Effector CD4-positive, alpha-beta T cell (primary cell): ENCODE results near the gene BMP8B.
A peak's percentile ranks its signal among the peaks of the same experiment; 100 is the strongest.

Experiments
- DNase-seq: peaks from one replicate; pipeline ENCODE4 v3.0.0-alpha.2; 2020

The BMP8B gene

DNA sequence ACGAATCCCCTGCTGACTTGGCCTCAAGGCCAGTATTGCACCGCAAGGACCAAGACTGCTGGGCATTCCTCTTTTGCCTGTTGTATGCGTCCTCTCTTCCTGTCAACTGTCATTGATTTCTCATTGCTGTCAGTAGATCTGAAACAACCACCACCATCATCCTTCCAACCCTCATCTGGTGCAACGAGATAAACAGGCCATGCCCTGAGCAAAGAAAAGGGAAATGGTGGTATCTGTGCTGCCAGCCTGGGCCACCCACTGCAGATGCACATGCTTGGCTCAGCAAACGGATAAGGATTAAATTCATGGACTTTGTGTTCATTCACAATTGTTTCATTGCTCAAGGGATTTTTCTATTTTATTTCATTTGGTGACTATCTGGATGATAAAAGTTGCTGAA is 31.2 kb downstream of the BMP8B start:
- DNase-seq, result no peak

DNA sequence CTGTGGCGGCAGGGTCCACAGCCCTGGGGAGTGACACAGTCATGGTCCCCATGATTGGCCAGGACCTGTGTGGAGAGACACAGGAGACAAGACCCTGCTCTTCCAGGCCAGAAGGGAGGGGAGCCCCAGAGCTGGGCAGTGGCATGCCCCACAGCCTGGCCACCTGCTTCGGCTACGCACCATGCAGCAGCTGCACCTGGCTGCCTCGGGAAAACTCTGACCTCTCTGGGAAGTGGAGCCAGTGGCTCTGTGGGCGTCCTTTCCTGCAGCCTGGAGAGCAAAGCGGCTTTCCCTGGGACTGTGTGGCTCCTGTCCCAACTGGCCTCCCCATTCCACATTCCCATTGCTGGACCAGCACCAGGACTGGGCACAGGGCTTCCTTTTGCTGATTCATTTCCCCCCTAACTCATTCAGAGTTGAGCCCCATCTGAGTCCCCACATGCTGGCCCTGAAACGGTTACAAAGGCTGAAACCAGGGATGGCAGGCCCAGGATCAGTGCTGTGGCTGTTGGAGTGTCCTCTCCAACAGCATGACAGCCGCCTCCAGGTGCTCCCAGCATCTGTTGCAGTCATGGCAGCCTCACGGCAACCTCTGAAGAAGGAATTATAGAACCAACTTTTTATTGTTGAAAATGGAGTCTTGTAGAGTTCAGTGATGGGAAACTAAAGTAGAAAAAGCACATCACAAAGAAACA is 32.6 kb downstream of the BMP8B start:
- no peak for DNase-seq

DNA sequence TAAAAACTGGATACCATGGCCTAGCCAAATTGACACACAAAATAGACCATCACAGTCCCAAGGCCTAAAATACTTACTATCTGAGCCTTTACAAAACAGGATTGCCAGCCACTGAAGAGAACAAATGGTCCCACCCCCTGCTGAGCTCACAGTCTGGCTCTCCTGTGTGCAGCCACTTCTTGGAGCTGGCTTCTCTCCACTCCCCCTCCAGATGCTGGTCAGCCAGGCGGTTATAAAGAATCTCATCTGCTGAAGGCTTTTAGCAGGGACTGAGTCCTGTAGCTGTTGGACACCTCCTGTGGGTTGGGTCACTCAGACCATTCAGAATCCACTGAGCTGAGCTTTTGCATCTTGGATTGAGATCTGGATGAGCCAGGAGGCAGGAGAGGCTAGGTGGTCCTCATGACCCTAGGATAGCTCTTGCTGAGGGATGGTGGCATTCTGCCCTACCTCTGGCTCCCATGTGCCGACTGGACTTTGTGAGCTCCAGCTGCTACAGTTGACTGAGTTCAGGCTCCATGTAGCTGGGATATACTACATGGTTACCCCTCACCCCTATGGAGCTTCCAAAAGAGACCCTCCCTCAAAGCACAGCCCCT is 33.7 kb downstream of the BMP8B start:
- no peak for DNase-seq

DNA sequence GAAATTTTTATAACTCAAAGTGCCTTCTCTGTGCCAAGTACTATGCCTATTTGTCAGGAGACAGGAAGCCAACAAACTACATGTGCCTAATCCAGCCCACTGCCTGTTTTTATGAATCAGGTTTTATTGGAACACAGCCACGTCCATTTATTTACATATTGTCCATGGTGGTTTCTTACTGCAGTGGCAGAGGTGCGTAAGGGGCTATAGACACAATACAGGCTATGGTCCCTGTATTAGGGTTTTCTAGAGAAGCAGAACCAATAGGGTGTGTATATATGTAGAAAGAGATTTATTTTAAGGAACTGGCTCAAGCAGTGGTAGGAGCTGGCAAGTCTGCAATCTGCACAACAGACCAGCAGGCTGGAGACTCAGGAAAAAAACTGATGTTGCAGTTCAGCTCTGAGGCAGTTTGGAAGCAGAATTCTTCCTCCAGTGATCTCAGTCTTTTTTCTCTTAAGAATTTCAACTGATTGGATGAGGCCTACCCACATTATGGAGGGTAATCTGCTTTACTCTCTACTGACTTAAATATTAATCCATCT is 34.6 kb downstream of the BMP8B start:
- DNase-seq, result no peak

DNA sequence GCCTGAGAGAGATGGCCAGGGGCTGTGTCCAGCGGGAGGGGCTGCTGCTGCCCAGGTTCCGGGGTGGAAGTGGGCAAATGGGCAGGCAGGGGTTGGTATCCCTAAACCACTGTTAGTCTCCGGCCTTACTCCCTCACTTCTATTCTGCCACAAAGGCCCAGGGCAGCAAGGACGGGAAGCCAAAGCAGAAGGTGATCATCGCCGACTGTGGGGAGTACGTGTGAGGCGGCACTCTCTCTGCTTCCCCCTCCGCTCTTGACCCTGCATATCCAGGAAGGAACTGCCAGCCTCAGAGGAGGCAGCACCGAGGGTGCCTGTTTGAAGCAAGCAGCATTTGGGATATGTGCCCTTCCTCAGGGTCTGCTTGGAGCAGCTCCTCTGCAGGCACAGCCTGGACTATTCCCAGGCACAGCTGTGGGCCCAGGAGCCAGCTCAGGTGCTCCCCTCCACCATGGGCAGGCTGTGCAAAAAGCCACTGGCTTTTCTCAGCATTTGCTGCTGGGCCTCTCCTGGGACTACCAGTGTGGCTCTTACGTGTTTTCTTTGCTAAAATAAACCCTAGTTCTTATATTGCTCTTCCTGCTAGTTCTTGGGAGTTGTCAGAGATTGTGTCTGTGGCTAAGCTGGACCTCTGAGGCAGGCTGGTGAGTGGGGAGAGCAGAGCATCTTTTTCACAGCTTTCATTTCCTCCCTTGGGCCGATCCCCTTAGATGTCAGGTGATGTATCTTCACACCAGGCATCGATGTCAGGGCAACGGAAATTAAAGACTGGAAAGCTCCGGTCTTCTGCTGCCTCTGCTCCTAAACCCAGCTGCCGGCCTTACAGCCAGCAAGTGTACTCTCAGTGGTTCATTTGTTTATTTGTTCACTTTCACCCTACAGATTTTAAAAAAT is 35.3 kb downstream of the BMP8B start:
- DNase-seq, result no peak

DNA sequence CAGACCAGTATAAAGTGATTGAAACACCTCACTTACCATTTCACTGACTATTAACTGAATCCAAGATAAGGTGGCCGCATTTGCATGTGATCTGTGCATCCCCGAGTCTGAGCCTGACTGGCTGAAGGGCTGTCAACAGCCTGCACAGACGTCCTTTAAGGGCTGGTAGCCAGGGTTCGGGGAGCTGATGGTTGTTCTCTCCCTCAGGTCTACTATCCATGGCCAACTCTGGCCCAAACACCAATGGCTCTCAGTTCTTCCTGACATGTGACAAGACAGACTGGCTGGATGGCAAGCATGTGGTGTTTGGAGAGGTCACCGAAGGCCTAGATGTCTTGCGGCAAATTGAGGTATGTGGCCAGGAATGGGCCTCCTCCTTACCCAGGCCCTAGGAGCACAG is 36.0 kb downstream of the BMP8B start:
- DNase-seq, result no peak

DNA sequence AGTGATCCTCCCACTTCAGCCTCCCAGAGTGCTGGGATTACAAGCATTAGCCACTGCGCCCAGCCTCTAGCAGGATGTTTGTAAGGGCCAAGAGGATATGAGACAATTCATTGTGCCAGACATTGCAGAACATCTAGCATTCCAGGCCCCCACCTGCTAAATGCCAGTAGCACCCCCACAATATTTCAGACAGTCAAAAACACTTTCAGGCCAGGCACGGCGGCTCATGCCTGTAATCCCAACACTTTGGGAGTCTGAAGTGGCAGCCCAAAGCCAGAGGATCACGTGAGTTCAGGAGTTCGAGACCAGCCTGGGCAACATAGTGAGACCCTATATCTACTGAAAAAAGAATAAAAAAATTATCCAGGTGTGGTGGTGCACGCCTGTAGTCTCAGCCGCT is 37.1 kb downstream of the BMP8B start:
- DNase-seq, result no peak

DNA sequence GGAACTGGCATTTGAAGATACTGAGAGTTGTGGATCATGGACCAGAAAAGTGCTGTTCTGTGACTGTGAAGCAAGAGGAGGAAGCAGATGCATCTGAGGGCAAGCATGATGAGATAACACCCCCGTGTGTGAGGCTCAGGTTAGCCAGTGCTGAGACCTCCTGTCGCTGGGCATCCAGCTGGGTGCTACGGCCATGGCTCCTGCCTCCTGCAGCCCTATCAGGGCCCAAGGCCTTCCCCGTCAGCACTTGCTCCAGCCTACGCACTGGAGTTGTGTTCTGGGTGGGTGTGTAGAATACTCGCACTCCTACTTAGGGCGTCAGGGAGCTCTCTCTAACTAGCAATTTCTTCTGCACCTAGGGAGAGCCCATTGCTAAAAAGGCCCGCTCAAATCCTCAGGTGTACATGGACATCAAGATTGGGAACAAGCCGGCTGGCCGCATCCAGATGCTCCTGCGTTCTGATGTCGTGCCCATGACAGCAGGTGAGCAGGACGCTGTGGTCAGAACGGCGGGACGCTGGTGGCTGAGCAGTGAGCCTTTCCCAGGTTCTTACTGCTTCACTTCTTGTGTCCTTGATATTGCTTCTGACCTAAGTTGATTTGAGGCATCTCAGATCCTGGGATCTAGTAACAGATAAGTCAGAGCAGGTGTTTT is 43.5 kb downstream of the BMP8B start:
- no peak for DNase-seq

DNA sequence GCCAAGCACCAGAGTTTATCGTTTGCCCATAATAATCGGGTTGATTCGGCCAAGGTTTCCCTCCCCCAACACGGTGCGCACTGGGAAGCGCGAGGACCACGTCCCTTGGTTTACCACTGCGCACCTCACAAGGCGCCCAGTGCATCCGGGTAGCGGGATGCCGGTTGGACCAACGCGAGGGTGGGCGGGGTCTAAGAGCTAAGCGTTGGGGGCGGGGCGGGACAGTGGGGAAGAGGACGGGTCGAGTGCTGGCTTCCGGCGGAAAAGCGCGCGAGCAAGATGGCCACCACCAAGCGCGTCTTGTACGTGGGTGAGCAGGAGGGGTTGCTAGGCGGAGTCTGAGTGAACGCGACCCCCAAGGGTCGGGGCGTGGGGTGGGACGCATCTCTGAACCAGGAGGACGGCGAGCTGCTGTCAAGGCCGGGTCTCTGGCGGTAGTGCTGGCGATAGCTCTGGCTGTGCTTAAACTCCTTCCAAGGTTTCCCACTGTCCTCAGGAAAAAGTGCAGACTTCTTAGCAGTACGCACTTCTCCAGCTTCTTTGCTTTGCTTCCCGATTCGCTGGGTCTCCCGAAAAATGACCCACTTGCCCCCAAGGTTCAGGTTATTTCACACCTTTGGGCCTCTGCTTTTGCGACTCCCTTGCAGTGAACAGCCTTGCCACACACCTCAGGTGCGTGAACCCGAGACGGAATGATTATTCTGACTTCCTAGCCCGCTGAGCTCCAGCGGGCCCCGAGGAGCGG is 49.9 kb downstream of the BMP8B start, which contains the start of gene PPIE:
PPIE (plus strand) TSS at position 261 of the 745 bp plus-strand sequence; CDS start at position 280, 19 bp downstream.
- peak; percentile 79 for DNase-seq

DNA sequence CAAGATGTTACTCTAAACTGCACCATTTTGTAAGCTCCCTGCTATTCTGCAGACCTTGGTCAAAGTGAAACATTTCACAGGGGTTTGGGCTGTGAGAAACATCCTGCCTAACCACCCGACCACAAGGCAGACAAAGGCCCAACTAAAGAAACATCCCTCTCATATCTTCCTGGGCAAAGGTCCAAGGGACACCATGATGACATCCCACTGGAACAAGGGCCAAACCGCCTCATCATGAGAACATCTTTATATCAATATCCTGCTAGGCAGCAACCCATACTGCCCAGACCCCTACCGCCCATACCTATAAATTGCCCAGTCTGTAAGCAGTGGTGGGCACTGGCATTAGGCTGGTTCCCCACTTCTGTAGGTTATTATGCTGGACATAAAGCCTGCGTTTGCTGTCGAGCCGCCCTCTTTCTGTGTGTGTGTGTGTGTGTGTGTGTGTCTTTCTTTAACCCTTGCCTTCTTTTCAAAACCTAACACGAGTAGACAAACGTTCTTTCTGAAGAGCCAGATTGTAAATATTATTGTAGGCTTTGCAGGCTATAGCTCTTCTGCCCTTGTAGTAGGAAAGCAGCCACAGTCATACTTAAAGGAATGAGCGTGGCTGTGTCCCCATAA is 51.0 kb downstream of the BMP8B start:
- no peak for DNase-seq

DNA sequence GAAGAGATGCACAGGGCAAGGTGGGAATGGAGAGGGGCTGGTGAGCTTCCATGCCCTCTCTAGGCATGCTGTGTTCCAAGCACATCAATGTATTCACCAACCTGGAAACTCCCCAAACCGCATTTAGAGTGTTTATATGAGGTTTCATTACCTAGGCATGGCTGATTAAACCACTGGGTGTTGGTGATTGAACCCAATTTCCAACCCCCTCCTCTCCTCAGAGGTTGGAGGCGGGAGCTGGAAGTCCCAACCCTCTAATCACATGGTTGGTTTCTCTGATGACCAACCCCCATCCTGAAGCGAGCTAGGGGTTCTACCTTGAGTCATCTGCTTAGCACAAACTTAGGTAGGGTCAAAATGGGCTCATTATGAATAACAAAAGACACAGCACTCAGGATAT is 52.9 kb downstream of the BMP8B start:
- DNase-seq, result no peak

DNA sequence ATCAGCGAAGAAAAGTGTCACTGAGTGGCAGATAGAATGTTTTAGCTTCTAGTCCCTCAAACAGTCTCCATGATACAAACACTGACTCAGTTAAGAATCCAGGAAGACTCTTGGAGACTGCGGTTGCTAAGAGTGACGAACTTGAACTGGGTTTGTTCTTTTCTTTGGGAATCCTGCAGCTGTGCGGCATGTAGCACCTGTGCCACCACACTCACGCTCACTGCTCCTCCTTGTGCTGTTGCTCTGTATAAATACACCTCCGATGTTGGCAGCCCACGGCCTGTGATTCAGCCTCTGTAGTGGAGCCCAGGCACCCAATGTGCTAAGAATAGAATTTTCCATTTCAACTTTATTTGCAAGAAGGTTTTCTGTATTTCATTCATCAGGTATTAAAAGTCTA is 55.5 kb downstream of the BMP8B start:
- DNase-seq, result no peak

DNA sequence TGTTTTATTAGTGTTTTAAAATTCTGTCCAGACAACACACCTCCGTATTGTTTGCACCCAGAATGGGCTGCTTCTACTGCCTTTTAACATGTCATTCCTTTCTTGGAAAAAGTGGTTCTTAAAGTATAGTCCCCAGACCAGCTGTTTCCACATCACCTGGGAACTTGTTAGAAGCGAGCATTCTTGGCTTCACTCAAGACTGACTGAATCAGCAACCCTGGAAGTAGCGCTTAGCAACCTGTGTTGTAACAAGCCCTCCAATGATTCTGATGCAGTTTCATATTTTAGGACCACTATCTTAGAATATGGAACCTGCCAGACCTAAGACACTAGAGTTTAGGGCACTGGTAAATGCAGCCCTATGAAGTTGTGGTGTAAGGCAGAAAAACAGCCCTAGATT is 55.9 kb downstream of the BMP8B start:
- DNase-seq, result no peak

DNA sequence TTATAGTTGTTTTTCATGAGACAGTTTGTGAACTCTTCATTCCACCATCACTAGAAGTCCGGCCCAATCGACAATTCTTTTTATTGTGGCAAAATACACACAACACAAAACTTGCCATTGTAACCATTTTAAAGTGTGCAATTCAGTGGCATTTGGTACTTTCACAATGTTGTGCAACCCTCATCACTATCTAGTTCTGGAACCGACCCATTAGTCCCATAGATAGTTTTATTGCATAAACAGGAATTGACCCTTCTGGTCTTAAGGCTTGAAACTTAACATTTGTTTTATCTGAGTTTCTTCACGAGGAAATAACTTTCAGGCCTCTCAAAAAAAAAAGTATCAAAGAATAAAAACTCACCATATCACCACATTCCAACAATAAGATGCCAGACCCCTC is 58.8 kb downstream of the BMP8B start:
- DNase-seq, result no peak

DNA sequence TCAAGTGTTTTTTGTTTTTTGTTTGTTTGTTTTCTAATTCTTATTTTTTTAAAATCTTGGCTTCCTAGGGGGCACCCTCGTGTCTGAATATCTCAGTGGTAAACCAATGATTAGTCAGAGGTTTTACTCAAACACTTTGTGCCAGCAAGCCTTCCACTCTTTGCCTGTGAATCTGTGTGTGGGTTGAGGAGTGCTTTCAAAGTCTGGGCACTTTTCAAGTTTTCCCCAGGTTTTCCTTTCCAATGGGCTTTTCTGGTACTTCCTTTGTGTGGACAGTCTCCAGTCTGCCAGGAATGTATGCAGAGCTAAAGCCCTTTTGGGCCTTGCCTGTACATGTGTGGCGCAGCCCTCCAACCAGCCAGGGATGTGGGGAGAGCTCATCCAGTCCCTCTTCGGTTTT is 59.6 kb downstream of the BMP8B start:
- DNase-seq, result no peak

DNA sequence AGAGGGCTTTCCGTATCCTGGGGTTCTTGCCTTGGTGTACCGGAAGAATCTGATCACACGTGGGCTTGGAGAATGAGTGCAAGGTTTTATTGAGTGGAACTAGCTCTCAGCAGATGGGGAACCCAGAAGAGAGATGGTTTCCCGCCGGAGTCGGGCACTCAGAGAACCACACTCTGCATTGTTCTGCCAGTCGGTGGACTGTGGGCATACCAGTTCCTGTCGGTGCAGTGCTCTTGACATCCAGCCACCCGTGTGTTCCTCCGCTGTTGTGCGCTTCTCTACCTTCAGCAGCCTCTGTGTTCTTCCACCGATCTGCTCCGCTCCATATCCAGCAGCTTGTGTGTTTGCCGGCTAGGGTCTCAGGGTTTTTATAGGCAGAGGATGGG is 60.7 kb downstream of the BMP8B start:
- DNase-seq, result no peak

DNA sequence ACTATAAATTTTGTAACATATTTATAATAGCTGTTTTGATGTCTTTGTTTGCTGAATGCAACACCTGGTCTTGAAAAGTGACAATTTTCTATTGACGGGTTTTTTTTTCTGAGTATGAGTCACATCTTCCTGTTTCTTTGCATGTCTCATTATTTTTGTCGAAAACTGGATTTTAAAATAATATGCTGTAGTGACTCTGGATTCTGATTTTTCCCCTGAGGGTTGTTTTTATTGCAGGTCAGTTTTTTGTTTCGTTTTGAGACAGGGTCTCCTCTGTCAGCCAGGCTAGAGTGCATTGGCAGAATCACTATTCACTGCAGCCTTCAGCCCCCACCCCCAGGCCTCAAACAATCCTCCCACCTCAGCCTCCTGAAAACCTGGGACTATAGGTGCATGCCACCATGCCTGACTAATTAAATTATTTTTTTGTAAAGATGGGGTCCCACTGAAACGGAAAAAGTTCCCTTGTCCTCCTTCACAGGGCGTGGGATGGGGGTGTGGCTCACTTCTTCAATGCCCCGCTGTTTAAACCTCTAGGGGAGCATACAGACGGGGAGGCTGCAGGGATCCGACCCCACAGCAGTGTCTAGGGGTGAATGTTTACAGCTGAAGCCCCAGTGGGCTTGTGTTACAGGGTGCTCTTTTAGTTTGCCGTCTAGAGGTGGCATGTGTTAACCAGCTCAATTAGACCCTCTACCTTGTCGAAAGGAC is 61.3 kb downstream of the BMP8B start:
- DNase-seq, result no peak

DNA sequence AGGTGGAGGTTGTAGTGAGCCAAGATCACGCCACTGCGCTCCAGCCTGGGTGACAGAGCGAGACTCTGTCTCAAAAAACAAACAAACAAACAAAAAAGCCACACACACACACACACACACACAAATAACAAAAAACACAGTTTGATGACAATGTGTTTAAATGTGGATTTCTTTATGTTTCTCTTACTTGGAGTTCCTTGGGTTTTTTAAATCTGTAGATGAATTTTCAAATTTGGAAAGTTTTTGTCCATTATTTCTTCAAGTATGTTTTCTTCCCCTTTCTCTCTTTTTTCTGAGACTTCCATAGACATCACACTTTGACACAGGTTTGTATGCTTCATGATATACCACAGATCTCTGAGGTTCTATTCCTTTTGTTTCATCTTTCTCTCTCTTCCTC is 62.1 kb downstream of the BMP8B start:
- no peak for DNase-seq

DNA sequence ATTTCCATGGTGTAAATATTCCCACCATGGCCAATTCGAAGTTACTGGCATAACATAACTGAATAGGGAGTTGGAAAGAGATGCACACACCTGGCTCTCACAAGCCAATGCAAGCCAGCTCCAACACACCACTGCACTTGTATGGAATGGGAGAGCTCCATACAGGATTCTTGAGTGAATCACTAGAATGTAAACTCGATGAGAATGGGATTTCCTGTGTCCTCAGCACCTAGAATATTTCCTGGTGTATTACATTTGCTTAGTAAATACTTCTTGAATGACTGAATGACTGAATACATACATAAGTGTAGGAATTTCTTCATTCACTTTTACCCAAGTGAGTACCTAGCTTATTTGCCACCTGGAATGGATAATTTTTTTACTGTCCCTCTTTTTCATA is 66.2 kb downstream of the BMP8B start:
- DNase-seq, result no peak

DNA sequence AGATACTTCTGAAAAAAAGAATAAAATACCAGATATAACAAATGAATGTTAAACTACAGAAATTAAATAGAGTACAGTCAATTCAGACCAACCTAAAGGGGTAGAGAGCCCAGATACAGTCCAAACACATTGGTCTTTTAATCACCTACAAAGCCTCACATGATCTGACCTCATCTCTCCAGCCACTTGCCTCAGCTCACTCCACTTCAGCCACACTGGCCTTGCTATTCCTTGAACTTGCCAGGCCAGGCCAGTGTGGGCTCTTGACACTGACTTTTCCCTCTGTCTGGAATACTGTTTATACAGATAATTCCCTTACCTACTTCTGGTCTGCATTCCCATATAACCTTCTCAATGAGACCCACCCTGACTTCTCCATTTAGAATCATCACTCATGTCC is 67.0 kb downstream of the BMP8B start:
- no peak for DNase-seq
